Esophagus (tissue), 2 donors: Measurements from ENCODE around the gene KCNMA1. TPM values are rescaled to one million over a fixed set of nuclear protein-coding genes. Genes with fewer than 3 reads are reported as not detected.

Experiments used
- H3K27ac ChIP-seq, 2 donors: one replicate each; pipeline ENCODE4 v1.5.1; 2013; ENCODE audit warnings: low read depth in 2 of 2, mild to moderate bottlenecking in 2 of 2, inconsistent platforms in 1 of 2, low read length in 1 of 2, moderate library complexity in 1 of 2
- H3K27me3 ChIP-seq, 2 donors: one replicate each; pipeline ENCODE4 v1.6.1; 2013; ENCODE audit warnings: low read length in 2 of 2, control low read depth in 1 of 2, mild to moderate bottlenecking in 1 of 2; ENCODE audit not compliant: insufficient read depth in 2 of 2, control insufficient read depth in 1 of 2
- H3K36me3 ChIP-seq, 2 donors: one replicate each; pipeline ENCODE4 v1.6.1; 2013; ENCODE audit warnings: low read length in 1 of 2; ENCODE audit not compliant: control insufficient read depth in 2 of 2, insufficient read depth in 2 of 2
- H3K4me1 ChIP-seq, 2 donors: one replicate each; pipeline ENCODE4 v1.6.1; 2013; ENCODE audit warnings: low read length in 1 of 2; ENCODE audit not compliant: control insufficient read depth in 2 of 2, insufficient read depth in 2 of 2
- H3K4me3 ChIP-seq, 2 donors: one replicate each; pipeline ENCODE4 v1.5.1; 2013; ENCODE audit warnings: low read length in 2 of 2, mild to moderate bottlenecking in 2 of 2, low read depth in 1 of 2, moderate library complexity in 1 of 2
- H3K9me3 ChIP-seq, 2 donors: one replicate each; pipeline ENCODE4 v1.6.1; 2013; ENCODE audit warnings: mild to moderate bottlenecking in 2 of 2, low read depth in 1 of 2, low read length in 1 of 2, moderate library complexity in 1 of 2; ENCODE audit not compliant: control insufficient read depth in 2 of 2, insufficient read depth in 1 of 2
- WGBS, 2 donors: extraction: QIAGEN DNeasy Blood & Tissue Kit; methylation state at CpG; one replicate each; pipeline ENCODE4 v1.1.7; 2013; 5-methylcytosine and 5-hydroxymethylcytosine counted together
- polyA plus RNA-seq, 2 donors: library from polyadenylated mRNA; stranded (reverse); fragments of 200-250 nt; gene quantifications; one replicate each; pipeline ENCODE4 v1.2.3, GENCODE V29; 2013
- donor health status: healthy with polysubstance abuse.
- donor health status: Bipolar disorder and iron deficiency.

The KCNMA1 gene
- polyA plus RNA-seq, 2 donors = 8.4 to 11.2 TPM

DNA sequence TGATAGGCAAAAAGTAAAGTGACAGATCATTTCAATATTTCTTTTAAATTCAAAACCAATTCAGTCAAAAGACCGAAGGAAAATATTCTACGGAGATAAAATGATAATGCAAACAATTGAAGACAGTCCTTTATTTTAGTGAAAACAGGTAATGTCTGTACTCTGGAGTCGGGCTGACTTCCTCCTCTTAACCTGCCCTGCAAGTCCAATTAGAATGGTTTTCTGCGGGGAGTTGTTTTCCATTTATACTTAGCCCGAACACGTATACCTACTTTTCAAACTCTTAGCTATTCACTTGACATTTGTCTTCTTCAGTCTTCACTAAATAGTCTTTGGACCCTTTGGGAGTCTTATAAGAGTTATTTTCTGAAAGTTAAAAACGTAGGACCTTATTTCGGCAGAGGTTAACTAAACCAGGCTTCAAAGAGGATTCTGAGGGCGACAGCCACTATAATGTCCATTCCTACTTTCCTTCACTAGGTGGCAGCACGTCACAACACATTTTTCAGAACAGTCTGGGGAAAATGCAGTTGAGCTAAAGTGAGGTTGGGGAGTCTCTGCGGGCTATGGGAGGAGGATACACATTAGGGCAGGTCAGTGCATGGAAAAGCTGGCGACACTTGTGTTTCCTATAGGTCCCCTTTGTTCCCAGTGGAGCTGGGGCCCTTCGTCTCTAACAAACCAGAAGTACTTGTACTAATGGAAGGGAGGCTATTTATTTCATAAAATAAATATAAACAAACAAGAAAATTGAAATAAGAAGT, 472.0 kb downstream of the KCNMA1 start:
- H3K27ac ChIP-seq = no peak overlapping the region
- H3K4me1 ChIP-seq = peaks cover 3 to 4% of the 10 kb centered on the region in 2 donors
- no peaks in the 10 kb centered on the region for H3K9me3 ChIP-seq
- H3K4me3 ChIP-seq = peak overlapping the region in 1 of 2 donors; percentile 31
- H3K27me3 ChIP-seq = no peaks in the 10 kb centered on the region
- WGBS, 2 donors = 19 to 20% methylated on average over 13 of the region's 13 CpGs
- H3K36me3 ChIP-seq = no peaks in the 10 kb centered on the region

GRCh38 chr10:77164616-77165311, 472.8 kb downstream of the KCNMA1 start:
- H3K4me3 ChIP-seq = no peak overlapping the region
- peak overlapping the region in 1 of 2 donors; percentile 42 for H3K27ac ChIP-seq
- H3K27me3 ChIP-seq = no peaks in the 10 kb centered on the region
- peaks cover 3 to 6% of the 10 kb centered on the region in 2 donors for H3K4me1 ChIP-seq
- H3K36me3 ChIP-seq = no peaks in the 10 kb centered on the region
- WGBS, 2 donors = 53 to 54% methylated on average over 5 of the region's 5 CpGs
- no peaks in the 10 kb centered on the region for H3K9me3 ChIP-seq

GRCh38 chr10:77163670-77164348, 473.8 kb downstream of the KCNMA1 start:
- H3K4me1 ChIP-seq = peaks cover 3 to 6% of the 10 kb centered on the region in 2 donors
- H3K27me3 ChIP-seq = no peaks in the 10 kb centered on the region
- no peaks in the 10 kb centered on the region for H3K9me3 ChIP-seq
- no peak overlapping the region for H3K4me3 ChIP-seq
- H3K36me3 ChIP-seq = no peaks in the 10 kb centered on the region
- H3K27ac ChIP-seq = peak overlapping the region in 1 of 2 donors; percentile 26
- WGBS, 2 donors = 30 to 35% methylated on average over 4 of the region's 4 CpGs

- no peaks in the 10 kb centered on the region for H3K27me3 ChIP-seq
- H3K27ac ChIP-seq = no peak overlapping the region
- no peaks in the 10 kb centered on the region for H3K36me3 ChIP-seq
- 86 to 87% methylated on average over 4 of the region's 4 CpGs for WGBS, 2 donors
- no peaks in the 10 kb centered on the region for H3K9me3 ChIP-seq
- H3K4me1 ChIP-seq = peaks cover 2 to 6% of the 10 kb centered on the region in 2 donors
- H3K4me3 ChIP-seq = no peak overlapping the region
Measured at GRCh38 chr10:77162697-77163096, 474.9 kb downstream of the KCNMA1 start.

DNA sequence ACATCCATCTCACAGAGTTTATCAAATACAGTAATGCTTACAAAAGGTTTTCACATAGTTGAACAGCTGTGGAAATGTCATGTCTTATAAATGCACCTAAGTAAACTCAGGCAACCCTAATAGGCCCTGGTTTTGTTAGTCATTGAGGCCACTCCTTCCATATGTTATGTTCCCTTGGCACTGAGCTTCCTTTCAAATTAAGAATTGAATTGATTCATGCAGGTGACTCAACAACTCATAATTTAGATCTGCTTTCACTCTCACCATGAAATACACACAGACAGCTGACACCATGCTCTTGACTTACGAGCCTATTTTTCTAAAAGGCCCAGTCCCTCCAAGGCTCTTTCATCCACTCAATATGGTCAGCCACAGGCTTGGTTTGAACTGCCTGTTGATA, 476.9 kb downstream of the KCNMA1 start:
- peak overlapping the region; percentile 31 to 87 for H3K27ac ChIP-seq
- H3K27me3 ChIP-seq = no peaks in the 10 kb centered on the region
- H3K9me3 ChIP-seq = no peaks in the 10 kb centered on the region
- H3K4me3 ChIP-seq = no peak overlapping the region
- no peaks in the 10 kb centered on the region for H3K36me3 ChIP-seq
- H3K4me1 ChIP-seq = peaks cover 0 to 6% of the 10 kb centered on the region in 2 donors
- 37 to 59% methylated on average over 1 of the region's 1 CpG for WGBS, 2 donors

GRCh38 chr10:77159538-77160110, 478.0 kb downstream of the KCNMA1 start:
- H3K27me3 ChIP-seq = no peaks in the 10 kb centered on the region
- H3K4me1 ChIP-seq = peaks cover 0 to 6% of the 10 kb centered on the region in 2 donors
- whole genome bisulfite sequencing, 2 donors = 60 to 75% methylated on average over 2 of the region's 2 CpGs
- no peak overlapping the region for H3K27ac ChIP-seq
- H3K9me3 ChIP-seq = no peaks in the 10 kb centered on the region
- H3K4me3 ChIP-seq = no peak overlapping the region
- H3K36me3 ChIP-seq = no peaks in the 10 kb centered on the region

DNA sequence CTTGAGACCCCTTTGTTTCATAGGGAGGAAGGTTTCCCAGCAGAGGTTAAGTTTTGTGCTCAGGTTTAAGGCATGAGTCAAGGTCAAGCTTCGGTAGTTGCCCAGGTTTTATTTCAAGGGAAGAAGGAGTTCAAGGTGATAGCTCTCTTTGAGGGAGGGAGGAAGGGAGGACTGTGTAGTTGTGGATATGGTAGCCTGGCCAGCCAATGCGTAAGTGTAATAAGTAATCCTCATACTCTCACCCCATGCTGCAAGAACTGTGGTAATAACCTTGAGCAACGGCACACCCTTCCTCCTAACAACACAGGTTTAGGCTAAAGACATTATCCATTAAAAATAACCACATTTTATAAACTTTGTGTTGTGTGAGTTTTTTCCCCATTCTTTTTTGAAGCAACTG, 478.9 kb downstream of the KCNMA1 start:
- 78 to 92% methylated on average over 3 of the region's 3 CpGs for WGBS, 2 donors

GRCh38 chr10:77157248-77158019, 480.2 kb downstream of the KCNMA1 start:
- Histone ChIP-seq H3K36me3 (no peaks in the 10 kb centered on the region), H3K9me3 (no peaks in the 10 kb centered on the region), H3K4me3 (no peak overlapping the region), H3K27me3 (no peaks in the 10 kb centered on the region), H3K27ac (no peak overlapping the region), H3K4me1 (peaks cover 0 to 6% of the 10 kb centered on the region in 2 donors)
- 78 to 86% methylated on average over 9 of the region's 9 CpGs for WGBS, 2 donors

More for the DNA sequence above, 478.9 kb downstream of the KCNMA1 start:
- Histone ChIP-seq H3K27ac (no peak overlapping the region), H3K4me1 (peaks cover 0 to 6% of the 10 kb centered on the region in 2 donors), H3K27me3 (no peaks in the 10 kb centered on the region), H3K9me3 (no peaks in the 10 kb centered on the region), H3K4me3 (no peak overlapping the region), H3K36me3 (no peaks in the 10 kb centered on the region)

DNA sequence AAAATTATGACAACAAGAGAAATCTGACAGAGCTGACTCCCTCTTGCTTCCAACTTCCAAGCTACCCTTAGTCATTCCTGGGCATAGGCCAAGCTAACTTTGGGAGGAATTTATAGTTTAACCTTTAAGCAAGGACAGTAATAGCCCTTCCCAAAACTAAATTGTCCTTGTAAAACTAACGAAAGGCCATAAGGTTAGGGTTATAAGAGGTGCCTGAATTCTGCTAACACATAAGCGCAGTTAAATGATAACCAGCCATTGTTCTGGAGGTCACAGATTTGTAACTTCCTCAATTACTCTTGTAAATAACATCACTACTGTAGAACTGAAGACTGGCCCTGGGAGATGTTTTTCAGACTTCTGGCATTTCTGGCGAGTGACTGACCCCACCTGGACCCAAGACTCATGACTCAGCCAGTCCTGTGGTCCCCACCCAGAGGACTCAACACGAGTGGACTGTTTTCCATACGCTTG, 481.2 kb downstream of the KCNMA1 start:
- WGBS, 2 donors = 61 to 75% methylated on average over 5 of the region's 5 CpGs
- no peak overlapping the region for H3K27ac ChIP-seq
- H3K4me1 ChIP-seq = peaks cover 0 to 6% of the 10 kb centered on the region in 2 donors

More for the DNA sequence above, 481.2 kb downstream of the KCNMA1 start:
- Histone ChIP-seq H3K4me3 (no peak overlapping the region), H3K27me3 (no peaks in the 10 kb centered on the region), H3K9me3 (no peaks in the 10 kb centered on the region), H3K36me3 (no peaks in the 10 kb centered on the region)
